ENCODE measurements around the gene ACKR1.

DNA sequence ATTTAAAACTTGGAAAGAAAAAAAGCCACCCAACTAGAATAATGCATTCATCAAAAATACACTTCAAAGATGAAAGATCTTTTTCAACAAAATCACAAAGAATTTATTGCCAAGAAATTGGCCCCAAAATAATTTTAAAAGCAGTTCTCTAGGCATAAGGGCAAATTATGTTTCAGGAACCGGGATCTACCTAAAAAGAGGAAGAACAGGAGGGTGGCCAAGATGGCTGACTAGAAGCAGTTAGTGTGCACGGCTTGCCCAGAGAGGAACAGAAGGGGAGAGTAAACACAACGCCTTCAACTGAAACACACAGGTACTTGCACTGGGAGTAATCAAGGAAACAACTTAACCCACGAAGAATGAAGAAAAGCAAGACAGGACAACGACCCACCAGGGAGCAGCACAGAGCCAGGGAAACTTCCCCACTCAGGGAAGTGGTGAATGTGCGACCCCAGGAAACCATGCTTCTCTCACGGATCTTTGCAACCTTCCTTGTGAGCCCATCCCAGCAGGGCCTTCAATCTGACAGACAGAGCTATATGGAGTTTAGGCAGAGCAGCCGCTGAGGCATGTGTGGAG lies 46.1 kb downstream of the ACKR1 start:
- TF ChIP-seq POLR2A (IDR thresholded peaks at IDR 0.05; ENCODE audit: low read depth, low read length) (no peak), POLR2AphosphoS5 (IDR thresholded peaks at IDR 0.05; ENCODE audit: low read depth, low read length) (no peak), POU2F2 (IDR thresholded peaks at IDR 0.05; ENCODE audit: low read depth, low read length) (no peak), PAX5 (IDR thresholded peaks at IDR 0.05; ENCODE audit: insufficient read depth, low read length, severe bottlenecking) (no peak), TAF1 (IDR thresholded peaks at IDR 0.05; ENCODE audit: low read depth, low read length) (no peak)
